ENCODE data around the gene ESYT2.
"Not testable (repeated sequence)": the region's sequence is repeated elsewhere in the genome, so short reads cannot be mapped to it uniquely, and the experiment has no call there.

Gene ESYT2

DNA sequence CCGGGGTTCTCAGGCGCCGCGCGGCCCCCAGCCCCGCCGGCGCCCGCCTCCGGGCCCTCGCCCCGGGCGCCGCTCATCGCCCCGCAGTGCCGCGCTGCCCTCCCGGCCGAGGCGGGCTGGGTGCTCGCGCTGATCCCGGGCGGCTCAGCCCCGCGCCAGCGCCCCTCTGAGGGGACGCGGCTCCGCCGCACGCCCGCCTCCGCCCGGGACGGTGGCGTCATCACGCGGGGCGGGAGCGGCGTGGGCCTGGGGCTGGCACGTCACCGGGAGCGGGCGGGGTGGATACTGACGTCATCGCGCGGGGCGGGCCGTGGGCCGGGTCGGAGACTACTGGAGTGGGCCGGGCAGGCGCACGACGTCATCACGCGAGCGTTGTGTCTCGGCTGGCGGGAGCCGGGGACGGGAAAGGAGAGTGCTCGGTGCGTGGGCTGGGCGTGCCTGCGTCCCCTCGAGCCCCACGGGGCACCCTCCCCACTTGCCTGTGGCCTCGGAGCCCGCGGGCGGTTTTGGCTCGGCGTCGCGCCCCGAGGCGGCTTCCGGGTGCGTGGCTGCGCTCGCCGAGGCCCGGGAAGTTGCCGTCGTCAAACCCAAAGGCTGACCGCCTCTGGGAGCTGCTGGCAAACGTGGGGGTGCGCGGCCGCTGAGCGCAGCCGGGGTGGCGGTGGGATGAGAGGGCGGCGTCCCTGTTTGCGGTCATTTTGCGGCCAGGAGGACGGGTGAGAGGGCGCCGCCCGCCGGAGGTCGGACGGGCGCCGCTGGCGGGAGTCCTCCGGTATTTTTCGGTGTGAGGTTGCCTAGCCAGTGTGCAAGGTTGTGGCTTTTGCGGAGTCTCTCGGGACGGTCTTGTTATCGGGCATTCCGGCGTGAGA, at the start of gene ESYT2:
Gene ESYT2 (minus strand): TSS at position 168 of the 869 bp plus-strand sequence. CDS start 91 bp downstream, at position 77.
- peak; percentile 98 for DNase-seq

GRCh38 chr7:158878151-158879079, 49.1 kb upstream of the ESYT2 start:
- DNase-seq, result not testable (repeated sequence)

DNA sequence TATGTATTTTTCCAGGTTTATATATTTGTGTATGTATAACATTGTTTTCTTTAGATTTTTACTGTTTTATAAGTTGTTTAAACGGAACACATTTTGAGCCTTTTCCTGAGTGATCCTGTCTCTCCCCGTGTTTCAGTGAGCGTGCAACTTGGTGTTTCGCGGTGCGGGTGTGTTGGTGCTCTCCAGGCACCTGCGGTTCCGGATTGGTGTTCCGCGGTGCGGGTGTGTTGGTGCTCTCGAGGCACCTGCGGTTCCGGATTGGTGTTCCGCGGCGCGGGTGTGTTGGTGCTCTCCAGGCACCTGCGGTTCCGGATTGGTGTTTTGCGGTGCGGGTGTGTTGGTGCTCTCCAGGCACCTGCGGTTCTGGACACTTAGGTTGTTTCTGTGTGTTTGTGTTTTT, 47.7 kb upstream of the ESYT2 start:
- no peak for DNase-seq

DNA sequence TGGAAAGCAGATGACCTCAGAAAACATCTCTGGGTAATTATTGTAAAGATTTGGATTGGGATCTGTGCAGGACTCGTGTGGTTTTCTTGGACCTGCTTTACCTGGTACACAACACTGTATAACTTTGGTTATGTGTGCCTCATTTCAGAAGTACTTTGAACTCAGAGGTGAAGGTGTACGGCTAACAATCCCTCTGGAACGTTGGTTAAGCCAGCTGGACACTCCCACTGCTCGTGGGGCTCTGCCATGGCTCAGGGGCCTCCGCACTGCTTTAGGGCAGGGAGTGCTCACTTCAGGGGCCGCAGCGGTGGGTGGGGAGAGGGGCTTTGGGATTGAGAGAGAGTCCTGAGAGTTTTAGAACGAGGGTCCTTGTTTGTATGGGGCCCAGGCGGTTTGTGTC, 40.6 kb upstream of the ESYT2 start:
- no peak for DNase-seq

DNA sequence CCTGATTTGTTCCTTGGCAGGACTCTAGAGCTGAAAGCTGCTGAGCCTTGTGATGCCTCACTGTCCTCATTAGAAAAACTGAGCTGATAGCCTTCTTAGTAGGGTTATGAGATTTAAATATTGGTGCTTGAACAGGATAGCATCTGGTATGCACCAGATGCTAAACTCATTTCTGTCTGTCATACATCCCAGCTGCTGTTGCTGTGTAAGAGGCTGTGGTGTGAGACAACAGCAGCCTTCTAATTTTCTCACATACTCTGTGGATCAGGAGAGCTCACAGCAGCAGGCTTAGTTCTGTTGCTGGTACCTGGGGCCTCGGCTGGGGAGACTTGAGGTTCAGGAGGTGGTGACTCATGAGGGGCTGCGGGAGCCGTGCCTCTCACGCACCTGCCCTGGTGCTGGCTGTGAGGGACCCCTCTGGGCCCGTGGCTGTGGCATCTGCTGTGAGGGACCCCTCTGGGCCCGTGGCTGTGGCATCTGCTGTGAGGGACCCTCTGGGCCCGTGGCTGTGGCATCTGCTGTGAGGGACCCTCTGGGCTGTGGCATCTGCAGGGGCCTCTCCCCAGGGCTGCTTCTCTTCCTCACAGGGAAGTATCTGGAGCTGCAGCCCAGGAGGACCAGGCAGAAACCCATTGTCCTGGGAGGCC, 39.6 kb upstream of the ESYT2 start:
- no peak for DNase-seq

- no peak for DNase-seq
These were observed 38.1 kb upstream of the ESYT2 start for GRCh38 chr7:158867214-158867984.

DNA sequence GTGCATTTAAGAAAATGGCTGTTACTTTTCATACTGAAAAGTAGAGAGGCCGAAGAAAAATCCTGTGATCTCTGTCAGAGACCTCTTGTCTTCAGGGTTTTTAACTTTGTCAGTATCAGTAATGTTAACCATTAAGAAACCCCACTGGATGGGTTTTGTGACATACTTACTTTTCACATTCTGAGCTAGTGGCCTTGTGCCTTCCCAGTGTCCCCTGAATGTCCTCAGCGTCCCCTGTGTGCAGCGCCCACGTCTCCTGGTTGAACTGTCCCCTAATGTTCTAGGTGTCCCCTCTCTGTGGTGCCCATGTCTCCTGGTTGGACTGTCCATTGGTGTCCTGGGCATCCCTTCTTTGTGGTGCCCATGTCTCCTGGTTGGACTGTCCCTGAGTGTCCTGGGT, 36.7 kb upstream of the ESYT2 start:
- DNase-seq, result no peak

DNA sequence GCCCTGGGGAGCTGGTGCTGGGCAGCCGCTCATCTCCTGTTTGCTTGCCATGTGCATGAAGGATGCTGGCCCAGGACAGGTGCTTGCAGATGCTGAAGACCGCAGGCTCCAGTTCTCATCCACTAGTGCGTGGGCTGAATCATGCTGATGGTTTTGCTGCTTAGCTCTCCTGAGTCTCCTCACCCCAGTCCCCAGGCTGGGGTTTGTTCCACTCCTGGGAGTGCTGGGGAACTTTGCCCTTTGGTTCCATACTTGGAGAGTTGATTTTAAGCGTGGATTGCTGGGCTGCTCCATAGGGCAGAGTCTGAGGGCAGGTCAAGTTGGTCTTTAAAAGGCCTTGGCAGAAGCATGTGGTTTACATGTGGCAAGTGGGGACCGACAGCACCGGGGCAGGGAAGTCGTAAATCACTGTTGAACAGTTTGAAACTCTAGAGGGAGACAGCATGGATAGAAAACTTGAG, 36.2 kb upstream of the ESYT2 start:
- DNase-seq, result no peak

- no peak for DNase-seq
These were observed 35.5 kb upstream of the ESYT2 start for GRCh38 chr7:158864833-158865232.

DNA sequence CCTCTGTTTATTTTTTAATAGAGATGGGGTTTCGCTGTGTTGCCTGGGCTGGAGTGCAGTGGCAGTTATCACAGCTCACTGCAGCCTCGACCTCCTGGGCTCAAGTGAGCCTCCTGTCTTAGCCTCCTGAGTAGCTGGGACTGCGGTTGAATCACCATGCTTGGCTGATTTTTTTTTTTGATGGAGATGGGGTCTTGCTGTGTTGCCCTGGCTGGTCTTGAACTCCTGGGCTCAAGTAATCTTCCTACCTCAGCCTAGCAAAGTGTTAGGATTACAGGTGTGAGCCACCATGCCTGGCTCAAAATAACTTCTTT, 35.2 kb upstream of the ESYT2 start:
- no peak for DNase-seq

GRCh38 chr7:158863611-158864506, 34.5 kb upstream of the ESYT2 start:
- DNase-seq, result peak; percentile 24

DNA sequence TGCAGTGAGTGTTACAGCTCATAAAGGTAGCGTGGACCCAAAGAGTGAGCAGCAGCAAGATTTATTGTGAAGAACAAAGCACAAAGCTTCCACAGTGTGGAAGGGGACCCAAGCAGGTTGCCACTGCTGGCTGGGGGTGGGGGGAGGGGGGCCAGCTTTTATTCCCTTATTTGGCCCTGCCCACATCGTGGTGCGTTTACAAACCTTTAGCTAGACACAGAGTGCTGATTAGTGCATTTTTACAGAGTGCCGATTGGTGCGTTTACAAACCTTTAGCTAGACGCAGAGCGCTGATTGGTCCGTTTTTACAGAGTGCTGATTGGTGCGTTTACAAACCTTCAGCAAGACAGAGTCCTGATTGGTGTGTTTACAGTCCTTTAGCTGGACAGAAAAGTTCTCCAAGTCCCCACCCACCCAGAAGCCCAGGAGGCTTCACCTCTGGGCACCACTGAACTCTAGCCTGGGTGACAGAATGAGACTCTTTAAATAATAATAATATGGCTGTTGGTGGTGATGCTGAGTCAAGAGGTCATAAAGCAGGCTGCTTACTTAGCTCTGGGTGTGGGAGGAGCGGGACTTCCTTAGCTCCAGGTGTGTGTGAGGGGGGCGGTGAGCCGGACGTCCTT, 33.8 kb upstream of the ESYT2 start:
- DNase-seq, result peak; percentile 24

DNA sequence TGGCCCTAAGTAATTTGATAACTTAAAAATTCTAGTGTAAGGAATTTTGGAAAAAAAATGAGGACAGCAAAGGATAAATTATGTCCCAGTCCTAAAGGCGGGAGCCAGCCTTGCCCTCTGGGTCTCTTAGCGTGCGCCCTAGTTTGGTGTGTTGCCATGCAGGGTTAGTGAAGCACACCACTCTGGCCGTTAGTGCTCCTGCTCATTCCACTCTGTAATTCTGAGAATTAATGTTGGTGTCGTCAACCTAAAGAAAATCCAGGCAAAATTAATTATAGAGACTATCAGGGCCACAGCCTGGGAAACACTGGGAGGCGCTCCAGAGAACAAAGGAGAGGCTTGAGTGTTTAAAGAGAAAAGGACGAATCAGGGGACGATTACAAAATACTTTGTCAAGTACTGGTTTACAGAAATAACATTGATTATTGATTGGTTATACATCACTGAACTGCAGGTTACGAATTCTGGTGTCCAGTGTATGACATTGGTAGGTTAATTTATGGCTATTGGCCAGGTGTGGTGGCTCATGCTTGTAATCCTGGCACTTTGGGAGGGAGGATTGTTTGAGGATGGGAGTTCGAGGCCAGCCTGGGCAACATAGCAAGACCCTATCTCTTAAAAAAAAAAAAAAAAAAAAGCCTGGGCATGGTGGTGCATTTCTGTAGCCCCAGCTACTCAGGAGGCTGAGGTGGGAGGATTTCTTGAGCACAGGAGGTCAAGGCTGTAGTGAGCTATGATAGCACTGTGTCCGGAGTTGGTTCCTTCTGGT, 32.8 kb upstream of the ESYT2 start:
- DNase-seq, result no peak

DNA sequence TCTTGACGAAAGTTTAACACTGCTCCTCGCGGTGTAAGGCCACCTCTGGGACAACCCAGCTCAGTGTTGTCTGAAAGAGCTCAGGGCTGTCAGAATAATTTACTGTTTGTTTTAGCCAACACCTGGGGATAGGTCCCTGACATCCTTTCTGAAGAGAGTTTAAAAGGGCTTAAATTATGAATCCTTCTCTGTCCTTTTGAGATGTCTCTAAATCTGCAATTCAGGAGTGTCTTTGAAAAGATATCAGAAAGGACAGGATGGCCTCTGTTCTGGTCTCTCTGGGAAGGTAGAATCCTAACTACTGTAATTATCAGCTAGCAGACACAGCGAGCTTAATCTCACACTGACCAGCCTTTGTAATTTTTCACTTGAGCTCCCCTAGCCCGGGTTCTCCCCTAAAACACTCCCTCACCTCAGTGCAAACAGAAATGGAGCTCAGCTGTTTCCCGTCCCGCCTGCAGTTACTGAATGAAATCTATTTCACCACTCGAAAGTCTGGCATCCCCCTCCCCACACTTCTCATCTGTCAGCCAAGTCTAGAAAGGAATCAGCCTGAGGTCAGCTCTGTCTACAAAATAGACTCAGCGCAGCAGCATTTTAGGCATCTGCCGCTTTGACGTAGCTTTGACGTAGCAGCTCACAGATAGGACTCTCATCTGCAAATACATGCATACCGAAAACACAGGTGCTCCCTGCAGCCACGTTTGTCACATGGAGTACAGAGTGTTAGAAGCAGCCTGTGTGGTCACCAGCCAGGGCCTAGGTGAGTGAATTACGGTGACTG, 31.9 kb upstream of the ESYT2 start:
- no peak for DNase-seq

DNA sequence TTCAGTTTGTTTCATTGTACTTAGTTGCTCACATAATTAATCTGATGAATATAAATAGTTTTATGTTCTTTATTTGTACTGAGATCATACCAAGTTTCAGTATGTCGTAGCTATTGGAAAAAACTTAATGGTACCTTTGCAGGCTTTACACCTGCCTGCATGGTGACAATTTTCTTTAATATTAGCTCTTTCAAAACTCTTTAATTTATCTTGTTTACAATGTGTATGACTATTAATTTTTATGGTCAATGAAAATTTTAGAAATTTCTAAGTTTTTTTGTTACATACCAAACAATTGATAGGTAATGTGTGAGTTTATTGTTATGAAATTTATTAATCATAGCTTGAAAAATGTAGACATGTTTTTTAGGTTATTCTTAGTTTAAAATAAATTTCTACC, 31.1 kb upstream of the ESYT2 start:
- no peak for DNase-seq

DNA sequence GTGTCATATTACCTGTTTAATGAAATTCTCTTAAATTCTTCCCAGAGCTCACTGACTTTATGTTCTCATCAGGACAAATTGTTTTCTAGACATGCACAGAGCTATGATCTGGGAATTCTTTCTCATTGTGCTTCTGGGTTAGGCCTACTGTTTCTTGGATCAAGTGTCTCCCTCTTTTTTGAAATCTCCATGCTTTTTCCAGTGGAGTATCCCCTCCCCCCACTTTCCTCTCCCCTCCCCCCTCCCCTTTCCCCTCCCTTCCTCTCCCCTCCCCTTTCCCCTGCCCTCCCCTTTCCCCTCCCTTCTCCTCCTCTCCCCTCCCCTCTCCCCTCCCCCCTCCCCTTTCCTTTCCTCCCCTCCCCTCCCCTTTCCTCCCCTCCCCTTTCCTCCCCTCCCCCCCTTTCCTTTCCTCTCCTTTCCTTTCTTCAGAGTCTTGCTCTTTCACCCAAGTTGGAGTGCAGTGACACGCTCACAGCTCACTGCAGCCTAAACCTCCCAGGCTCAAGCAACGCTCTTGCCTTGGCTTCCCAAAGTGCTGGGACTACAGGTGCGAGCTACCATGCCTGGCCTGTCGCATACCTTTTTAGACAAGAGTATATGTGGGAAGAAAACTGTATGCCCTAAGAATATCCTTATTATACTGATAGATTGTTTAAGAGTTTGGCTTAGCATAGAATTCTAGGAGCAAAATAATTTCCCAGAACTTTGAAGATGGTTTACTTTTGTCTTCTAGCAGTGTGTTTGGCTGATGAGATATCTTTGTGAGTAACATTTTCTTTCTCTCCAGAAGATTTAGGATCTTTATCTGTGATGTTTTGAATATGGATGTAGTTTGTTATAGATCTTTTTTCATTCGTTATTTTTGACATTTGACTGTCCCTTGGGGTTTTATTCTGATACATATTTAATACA, 29.5 kb upstream of the ESYT2 start:
- DNase-seq, result no peak

- DNase-seq, result no peak
These were observed 27.8 kb upstream of the ESYT2 start for GRCh38 chr7:158856883-158857668.

Measured in CD4-positive, alpha-beta T cell treated with Interferon gamma for 1 hour (primary cell).